Activated CD8-positive, alpha-beta memory T cell treated with anti-CD3 and anti-CD28 coated beads, Interleukin-2, amount 50 U/mL, for 24 hours (primary cell): ENCODE results near the gene ZNF597.
A peak's percentile ranks its signal among the peaks of the same experiment; 100 is the strongest.

ENCODE experiments used
- DNase-seq: peaks from one replicate; pipeline ENCODE4 v3.0.0-alpha.2; 2020; ENCODE audit errors: extremely low read depth

The ZNF597 gene

DNA sequence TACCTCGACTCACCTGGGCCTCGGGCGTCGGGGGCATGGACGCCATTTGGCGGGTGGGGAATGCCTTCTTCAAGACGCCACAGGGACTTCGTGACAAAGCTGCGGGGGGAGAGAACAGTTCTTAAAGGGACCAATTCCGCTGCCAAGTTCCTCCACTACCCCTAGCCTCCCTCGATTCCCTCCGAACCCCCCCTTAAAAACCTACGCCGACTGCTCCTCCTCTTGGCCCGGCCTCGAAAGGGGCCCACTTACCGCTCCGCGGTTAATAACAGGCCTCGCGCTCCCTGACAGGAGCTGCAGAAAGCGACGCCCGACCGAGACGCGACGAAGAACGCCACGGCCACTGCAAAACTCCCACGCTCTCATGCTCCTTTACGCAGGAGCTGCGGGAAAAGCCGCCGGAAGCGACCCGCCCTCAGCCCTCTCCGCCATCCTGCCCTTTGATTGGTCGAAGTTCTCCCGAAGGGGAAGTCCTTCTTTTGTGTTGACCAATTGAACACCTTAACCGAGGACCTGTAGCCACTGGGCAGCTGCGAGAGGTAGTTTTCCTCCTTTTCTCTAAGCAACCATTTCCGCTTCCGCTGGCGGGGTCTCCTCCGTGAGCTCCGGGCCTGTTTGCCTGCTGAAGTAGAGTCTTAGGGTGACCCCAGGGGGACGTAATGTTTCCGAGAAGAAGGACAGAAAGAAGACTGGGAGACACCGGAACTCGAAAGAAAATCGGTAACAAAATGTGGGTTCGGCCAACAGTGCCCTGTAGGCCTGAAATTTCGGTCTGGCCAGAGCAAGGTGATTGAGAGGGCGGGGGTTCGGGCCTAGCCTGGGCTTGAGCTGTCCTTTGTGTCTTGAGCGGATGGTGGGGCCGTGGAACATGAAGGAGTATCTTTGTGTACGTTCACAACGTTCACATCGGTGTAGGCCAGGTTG, at the start of gene ZNF597, which contains the start of gene NAA60:
Gene ZNF597, minus strand, starts transcription at position 397 of the 924 bp plus-strand sequence. Its CDS starts 351 bp downstream, at position 46.
Gene NAA60, plus strand, starts transcription at position 573 of the 924 bp plus-strand sequence. CDS start 32,548 bp downstream, outside the sequence.
- DNase-seq, result peak; percentile 47

DNA sequence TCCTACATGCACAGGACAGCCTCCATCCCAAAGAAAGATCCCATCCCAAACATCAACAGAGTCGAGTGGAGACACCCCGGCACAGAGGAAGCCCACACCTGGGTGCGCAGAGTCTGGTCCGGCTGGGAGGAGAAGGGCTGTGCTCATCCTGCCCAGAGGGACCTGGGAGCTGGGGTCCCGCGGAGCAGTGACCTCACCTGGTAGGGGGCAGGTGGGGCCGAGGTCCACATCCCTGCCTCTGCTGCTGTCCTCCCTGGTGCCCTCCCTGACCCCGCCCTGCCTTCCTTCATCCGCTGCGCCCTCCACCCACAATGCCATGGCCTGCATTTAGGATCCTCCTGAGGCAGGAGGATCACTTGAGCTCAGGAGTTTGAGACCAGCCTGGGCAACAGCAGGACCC, 49.1 kb upstream of the ZNF597 start:
- no peak for DNase-seq

- no peak for DNase-seq
These were observed 47.8 kb upstream of the ZNF597 start for GRCh38 chr16:3490911-3491629.

DNA sequence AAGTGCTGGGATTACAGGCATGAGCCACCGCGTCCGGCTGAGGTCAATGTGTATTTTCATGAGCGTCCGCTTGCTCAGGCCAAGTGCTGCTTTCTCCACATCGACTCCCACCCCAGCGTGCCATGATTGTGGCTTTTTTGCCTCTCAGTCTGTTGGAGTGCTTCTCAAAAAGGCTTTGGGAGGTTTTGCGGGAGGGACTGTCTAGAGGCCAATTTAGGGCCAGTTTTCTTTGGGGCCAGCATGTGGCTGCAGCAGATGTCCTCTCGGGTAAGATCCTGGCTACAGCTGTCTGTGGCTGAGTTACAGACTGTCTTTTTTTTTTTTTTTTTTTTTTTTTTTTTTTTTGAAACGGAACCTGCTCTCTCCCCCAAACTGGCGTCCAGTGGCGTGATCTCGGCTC, 45.5 kb upstream of the ZNF597 start:
- DNase-seq, result no peak

DNA sequence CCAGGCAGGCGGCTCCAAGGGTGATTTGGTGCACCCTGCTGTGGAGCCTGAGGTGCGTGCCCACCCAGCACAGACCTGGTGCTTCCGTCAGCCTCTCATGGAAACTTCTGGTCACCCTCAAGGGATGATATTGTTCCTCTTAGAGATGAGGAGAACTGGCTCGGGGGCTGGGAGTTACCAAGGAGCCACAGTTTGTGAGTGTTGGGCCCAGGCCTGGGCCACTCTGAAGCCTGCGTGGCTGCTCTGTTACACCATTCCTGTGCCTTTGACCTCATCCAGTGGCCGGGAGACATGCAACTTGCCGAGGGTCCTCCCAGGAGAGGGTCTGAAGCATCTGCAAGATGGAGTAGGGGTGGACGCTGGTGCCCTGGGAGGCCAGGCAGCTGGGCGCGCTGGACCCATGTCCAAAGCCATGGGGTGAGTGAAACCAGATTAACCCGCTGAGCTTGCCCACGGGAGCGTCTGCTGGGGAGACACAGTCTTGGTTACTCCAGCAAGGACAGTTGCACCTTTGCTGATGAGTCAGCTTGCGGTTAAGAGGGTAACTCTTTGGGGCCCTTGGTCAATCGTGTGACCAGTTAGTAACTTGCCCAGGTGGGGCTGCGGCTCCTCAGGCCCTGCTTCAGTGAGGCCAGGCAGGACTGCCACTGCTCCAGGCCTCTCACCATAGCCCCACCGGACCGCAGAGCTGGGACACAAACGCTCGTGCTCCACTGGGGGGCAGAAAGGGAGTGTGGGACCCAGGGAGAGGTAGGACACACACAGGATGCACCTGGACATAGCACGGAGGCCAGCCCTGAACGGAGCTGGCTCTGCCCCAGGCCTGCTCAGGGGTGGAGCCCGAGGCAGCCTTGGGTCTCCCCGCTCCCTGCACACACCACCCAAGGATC, 44.5 kb upstream of the ZNF597 start:
- DNase-seq, result no peak

GRCh38 chr16:3486506-3487215, 43.4 kb upstream of the ZNF597 start:
- DNase-seq, result no peak

DNA sequence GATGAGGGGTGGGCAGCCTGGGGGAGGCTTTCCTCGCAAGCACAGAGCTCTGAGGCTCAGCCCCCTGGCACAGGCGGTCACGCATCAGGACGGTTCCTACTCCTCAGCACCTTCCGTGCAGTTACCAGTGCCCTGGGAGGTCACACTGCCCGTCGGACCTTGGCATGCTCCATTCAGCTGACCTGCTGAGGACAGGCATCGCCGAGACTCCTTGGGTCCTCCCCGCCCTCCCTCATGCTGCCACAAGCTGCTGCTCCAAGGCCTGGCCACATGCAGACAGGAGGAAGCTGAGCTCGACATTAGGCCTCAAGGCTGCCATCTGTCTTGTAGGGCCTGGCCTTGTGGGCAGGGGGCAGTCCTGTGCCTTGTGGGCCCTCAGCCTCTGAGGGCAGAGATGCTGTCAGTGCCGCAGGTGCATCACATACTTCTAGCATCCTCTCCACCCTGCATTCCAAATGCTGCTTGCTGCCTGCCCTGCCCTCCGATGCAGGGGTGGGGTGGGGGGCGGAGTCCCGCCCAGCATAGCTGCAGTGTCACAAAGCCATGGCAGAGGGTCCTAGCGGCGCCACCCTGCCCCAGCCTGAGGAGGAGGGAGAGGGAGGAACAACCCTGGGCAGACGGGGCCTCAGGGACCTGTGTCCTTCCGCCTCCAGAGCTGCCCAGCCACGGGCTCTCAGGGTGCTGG, 42.7 kb upstream of the ZNF597 start:
- DNase-seq, result no peak

GRCh38 chr16:3485097-3485745, 41.9 kb upstream of the ZNF597 start:
- DNase-seq, result no peak

GRCh38 chr16:3484318-3485096, 41.2 kb upstream of the ZNF597 start:
- no peak for DNase-seq

DNA sequence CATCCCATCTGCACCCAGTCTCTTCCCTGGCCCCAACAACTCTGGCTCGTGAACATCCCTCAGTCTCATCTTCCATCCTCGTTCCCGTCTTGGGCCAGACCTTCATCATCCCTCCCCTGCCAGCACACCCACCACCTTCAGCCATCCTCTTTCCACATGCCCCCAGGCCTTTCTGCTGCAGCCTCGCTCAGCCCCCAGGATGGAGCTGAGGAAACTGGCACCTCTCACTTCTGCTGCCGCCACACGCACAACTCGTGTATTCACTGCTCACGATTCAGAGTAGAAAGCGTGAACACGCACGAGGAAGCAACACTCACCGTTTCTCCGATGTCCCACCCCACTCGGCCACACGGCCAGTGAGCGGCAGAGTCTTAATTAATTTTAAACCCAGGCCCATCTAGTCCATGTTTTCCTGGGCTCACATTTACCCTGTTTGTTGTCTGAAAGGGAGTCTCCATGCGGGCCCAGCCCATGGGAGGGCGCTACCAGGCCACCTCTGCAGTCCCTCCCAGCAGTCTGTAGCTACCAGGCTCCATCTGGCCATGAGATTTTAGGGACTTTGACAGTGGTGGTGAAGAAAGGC, 39.4 kb upstream of the ZNF597 start:
- DNase-seq, result no peak

DNA sequence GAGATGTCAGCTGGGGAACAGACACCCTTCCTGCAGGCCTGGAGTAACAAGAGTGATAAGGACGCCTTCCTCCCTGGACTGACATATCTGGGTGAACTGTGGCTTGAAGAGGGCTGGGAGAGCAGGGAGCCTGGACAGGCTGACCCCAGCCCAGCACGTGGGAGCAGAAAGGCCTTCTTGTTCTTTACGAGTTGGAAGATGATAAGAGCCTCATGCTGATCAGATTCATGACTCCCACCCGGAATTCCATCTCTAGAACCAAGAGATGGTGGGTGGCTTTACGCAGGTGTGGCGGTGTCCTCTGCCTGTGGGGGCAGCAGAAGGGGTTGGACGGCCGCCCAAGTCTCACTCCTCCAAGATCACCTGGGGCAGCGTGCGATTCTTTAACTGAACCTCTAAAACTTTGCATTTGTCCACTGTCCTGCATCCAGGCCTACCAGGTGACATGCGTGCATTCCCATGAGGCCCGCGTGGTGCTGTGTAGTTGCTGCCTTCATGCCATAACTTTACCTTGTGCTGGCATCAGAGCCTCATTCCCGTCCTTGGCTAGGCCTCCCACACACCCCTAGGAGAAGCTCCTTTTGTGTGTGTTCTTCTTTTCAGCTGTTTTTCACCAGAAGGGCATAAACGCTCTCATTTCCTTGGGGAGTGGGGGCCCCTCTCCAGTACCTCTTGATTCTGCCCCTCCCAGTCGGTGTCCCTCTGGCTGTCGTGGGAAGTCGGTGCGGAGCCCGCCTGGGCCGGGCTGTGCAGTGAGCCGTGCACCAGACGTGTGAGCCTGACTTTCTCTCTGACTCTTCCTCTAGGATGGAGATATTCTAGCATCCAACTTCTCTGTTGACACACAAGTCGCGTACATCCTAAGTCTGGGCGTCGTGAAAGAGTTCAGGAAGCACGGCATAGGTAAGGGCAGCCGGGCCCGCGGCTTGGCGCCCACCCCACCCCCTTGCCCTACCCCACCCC, 38.7 kb upstream of the ZNF597 start:
- no peak for DNase-seq

- DNase-seq, result no peak
These were observed 37.8 kb upstream of the ZNF597 start for GRCh38 chr16:3480901-3481695.

GRCh38 chr16:3479654-3480216, 36.4 kb upstream of the ZNF597 start:
- no peak for DNase-seq

DNA sequence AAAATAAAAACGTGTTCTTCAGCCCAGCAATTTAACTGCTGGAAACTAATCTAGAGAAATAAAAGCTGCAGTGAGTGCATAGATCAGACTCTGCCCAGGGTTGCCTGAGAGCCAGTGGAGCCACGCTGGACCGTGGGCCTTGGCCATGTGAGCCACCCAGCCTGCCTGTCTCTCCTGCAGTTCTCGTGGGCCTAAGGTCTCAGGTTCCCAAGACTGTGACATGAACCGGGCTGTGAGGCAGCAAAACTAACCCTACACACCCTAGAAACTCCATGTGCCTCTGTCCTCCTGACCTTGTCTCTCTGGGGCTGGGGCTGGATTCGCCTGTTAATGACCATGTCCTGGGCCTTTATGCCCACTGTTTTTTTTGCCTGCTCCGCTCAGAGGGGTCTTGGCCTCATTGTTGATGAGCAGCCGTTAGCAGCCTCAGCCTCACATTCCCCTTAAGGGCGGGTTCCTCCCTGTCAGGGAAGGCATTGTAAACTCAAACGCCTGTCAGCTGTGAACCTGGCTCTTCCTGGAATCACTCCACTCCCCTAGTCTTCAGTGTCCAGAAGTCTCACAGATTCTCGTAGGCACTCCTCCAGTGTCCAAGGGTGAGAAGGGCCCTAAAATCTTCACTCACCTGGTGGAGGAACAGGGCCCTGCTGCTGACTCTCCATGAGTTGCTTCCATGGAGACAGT, 35.1 kb upstream of the ZNF597 start:
- no peak for DNase-seq

DNA sequence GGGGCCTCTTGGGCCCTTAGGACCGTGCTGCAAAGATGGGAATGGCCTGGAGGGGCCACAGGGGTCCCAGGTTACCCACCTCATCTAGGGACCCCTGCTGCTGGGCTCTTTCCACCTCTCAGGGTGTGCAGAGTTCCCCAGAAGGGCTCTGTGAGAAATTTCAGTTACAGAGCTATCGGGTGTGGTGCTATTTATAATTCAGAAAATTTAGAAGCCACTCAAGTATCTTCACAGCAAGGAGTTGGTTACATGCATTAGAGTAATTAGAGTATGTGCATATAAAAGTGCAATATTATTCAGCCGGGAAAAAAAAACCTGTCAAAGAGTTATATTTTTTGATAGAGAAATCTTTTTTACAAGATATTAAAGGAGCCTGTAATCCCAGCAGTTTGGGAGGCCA, 33.1 kb upstream of the ZNF597 start:
- DNase-seq, result no peak
